Keratinocyte (primary cell): ENCODE results near the gene SYDE2. TPM values are rescaled to one million over a fixed set of nuclear protein-coding genes. Genes with fewer than 3 reads are reported as not detected.

Source experiments
- DNase-seq: peaks from one replicate; pipeline ENCODE4 v3.0.0-alpha.2; 2011; ENCODE audit warnings: low read depth, missing footprints, low spot score
- FAIRE-seq: peaks from 2 replicates; lab custom pipeline; 2011; peaks lifted over from hg19 to GRCh38; lab: Jason Lieb, UNC
- H2AFZ ChIP-seq: 2 replicates; pipeline ENCODE4 v1.6.0; 2012; ENCODE audit warnings: low read length, control low read depth, inconsistent platforms; ENCODE audit not compliant: control insufficient read depth
- H3K27ac ChIP-seq: 2 replicates; pipeline ENCODE4 v1.5.1; 2011; ENCODE audit warnings: low read length; ENCODE audit not compliant: control insufficient read depth, insufficient read depth
- H3K27me3 ChIP-seq: 3 replicates; pipeline ENCODE4 v1.6.0; 2011; ENCODE audit warnings: low read length; ENCODE audit not compliant: control insufficient read depth, insufficient read depth; ENCODE audit errors: extremely low read depth
- H3K36me3 ChIP-seq, 2 experiments: 2 replicates in 1 of 2; 3 replicates in 1 of 2; pipeline ENCODE4 v1.5.1; 2011; ENCODE audit warnings: low read length in 2 of 2, mild to moderate bottlenecking in 1 of 2; ENCODE audit not compliant: control insufficient read depth in 2 of 2, insufficient read depth in 2 of 2; ENCODE audit errors: extremely low read depth in 1 of 2
- H3K4me1 ChIP-seq: 3 replicates; pipeline ENCODE4 v1.5.1; 2011; ENCODE audit warnings: low read length; ENCODE audit not compliant: control insufficient read depth, insufficient read depth; ENCODE audit errors: extremely low read depth
- H3K4me2 ChIP-seq: 3 replicates; pipeline ENCODE4 v1.6.0; 2011; ENCODE audit warnings: low read depth, low read length; ENCODE audit not compliant: control insufficient read depth, insufficient read depth; ENCODE audit errors: extremely low read depth
- H3K4me3 ChIP-seq, 3 experiments: fragments of 200-600 bp in 1 of 3; sonication (generic) in 1 of 3; 2 replicates in 2 of 3; 3 replicates in 1 of 3; pipeline ENCODE4 v1.5.1; 2011 to 2016; ENCODE audit warnings: low read length in 3 of 3, mild to moderate bottlenecking in 3 of 3, control low read depth in 2 of 3, inconsistent platforms in 1 of 3, low read depth in 1 of 3, mixed read lengths in 1 of 3, mixed run types in 1 of 3, moderate library complexity in 1 of 3; ENCODE audit not compliant: control insufficient read depth in 2 of 3, insufficient read depth in 2 of 3; ENCODE audit errors: extremely low read depth in 1 of 3
- H3K79me2 ChIP-seq: 2 replicates; pipeline ENCODE4 v1.6.0; 2012; ENCODE audit warnings: low read length; ENCODE audit not compliant: control insufficient read depth, insufficient read depth
- H3K9ac ChIP-seq: 3 replicates; pipeline ENCODE4 v1.6.0; 2011; ENCODE audit warnings: low read length; ENCODE audit not compliant: control insufficient read depth, insufficient read depth; ENCODE audit errors: extremely low read depth
- H3K9me1 ChIP-seq: 3 replicates; pipeline ENCODE4 v1.6.0; 2011; ENCODE audit warnings: low read length; ENCODE audit not compliant: control insufficient read depth, insufficient read depth; ENCODE audit errors: extremely low read depth
- H3K9me3 ChIP-seq: 2 replicates; pipeline ENCODE4 v1.5.1; 2012; ENCODE audit warnings: low read depth, low read length; ENCODE audit not compliant: control insufficient read depth
- H4K20me1 ChIP-seq: 3 replicates; pipeline ENCODE4 v1.6.0; 2011; ENCODE audit warnings: low read length; ENCODE audit not compliant: control insufficient read depth, insufficient read depth; ENCODE audit errors: extremely low read depth
- EZH2 ChIP-seq: IDR thresholded peaks from one replicate; pipeline ENCODE4 v1.6.1; 2012; ENCODE audit warnings: inconsistent platforms, mild to moderate bottlenecking, low read length, moderate library complexity
- dilution Hi-C: fragments of 300-500 bp; cut with MboI; formaldehyde crosslinking; loops from one replicate; pipeline ENCODE4 v1.7.0; 2020; ENCODE audit warnings: low sequenced_read_pairs; ENCODE audit not compliant: extremely low pct_ligation_motif_present
- polyA plus RNA-seq, 5 experiments: library from polyadenylated mRNA; depleted of rRNA in 3 of 5; stranded (reverse) in 3 of 5; stranded (forward) in 1 of 5; unstranded in 1 of 5; fragments of >200 nt; gene quantifications; 1 replicate in 1 of 5; 2 replicates in 3 of 5; 3 replicates in 1 of 5; pipeline versions ENCODE4 v1.2.1 to v1.2.3, GENCODE V29; 2011 to 2012; ENCODE audit warnings: missing spikeins in 2 of 5, low read depth in 1 of 5, low replicate concordance in 1 of 5
- TF ChIP-seq, protein P1 (sequence below), 3 experiments: IDR thresholded peaks in 1 of 3; conservative IDR thresholded peaks in 1 of 3; optimal IDR thresholded peaks in 1 of 3; 2 replicates in 2 of 3; 3 replicates in 1 of 3; pipeline versions ENCODE3 to v1.5.1; 2011; ENCODE audit warnings: low read length in 3 of 3, mild to moderate bottlenecking in 3 of 3, moderate library complexity in 2 of 3, control low read depth in 1 of 3, inconsistent platforms in 1 of 3; ENCODE audit not compliant: insufficient read depth in 2 of 3; ENCODE audit errors: extremely low read depth in 1 of 3

SYDE2 gene
- polyA plus RNA-seq, 1 donor (not counting 4 experiments of a cell fraction or from before 2014, with no cell fraction given): 1.7 TPM

- Histone ChIP-seq H4K20me1 (no peaks in the 10 kb centered on the region), H3K27ac (no peak overlapping the region), H3K4me2 (no peak overlapping the region), H3K4me3 (no peak overlapping the region), H3K9ac (no peak overlapping the region), H3K9me1 (no peaks in the 10 kb centered on the region), H3K79me2 (no peaks in the 10 kb centered on the region), H3K4me1 (peaks cover 6% of the 10 kb centered on the region), H2AFZ (no peak overlapping the region), H3K27me3 (no peaks in the 10 kb centered on the region), H3K9me3 (no peaks in the 10 kb centered on the region), H3K36me3 (no peaks in the 10 kb centered on the region)
- FAIRE-seq (no peak), DNase-seq (no peak)
- dilution Hi-C loops: no loop called here
- TF ChIP-seq, protein P1, sequence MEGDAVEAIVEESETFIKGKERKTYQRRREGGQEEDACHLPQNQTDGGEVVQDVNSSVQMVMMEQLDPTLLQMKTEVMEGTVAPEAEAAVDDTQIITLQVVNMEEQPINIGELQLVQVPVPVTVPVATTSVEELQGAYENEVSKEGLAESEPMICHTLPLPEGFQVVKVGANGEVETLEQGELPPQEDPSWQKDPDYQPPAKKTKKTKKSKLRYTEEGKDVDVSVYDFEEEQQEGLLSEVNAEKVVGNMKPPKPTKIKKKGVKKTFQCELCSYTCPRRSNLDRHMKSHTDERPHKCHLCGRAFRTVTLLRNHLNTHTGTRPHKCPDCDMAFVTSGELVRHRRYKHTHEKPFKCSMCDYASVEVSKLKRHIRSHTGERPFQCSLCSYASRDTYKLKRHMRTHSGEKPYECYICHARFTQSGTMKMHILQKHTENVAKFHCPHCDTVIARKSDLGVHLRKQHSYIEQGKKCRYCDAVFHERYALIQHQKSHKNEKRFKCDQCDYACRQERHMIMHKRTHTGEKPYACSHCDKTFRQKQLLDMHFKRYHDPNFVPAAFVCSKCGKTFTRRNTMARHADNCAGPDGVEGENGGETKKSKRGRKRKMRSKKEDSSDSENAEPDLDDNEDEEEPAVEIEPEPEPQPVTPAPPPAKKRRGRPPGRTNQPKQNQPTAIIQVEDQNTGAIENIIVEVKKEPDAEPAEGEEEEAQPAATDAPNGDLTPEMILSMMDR (optimal IDR thresholded peaks at IDR 0.05 in 1 of 3, IDR thresholded peaks at IDR 0.05 in 1 of 3, conservative IDR thresholded peaks at IDR 0.05 in 1 of 3; ENCODE audit: extremely low read depth in 1 of 3, insufficient read depth in 2 of 3, low read length in 3 of 3): no peak
Measured at GRCh38 chr1:85132078-85132720, 68.6 kb downstream of the SYDE2 start.

DNA sequence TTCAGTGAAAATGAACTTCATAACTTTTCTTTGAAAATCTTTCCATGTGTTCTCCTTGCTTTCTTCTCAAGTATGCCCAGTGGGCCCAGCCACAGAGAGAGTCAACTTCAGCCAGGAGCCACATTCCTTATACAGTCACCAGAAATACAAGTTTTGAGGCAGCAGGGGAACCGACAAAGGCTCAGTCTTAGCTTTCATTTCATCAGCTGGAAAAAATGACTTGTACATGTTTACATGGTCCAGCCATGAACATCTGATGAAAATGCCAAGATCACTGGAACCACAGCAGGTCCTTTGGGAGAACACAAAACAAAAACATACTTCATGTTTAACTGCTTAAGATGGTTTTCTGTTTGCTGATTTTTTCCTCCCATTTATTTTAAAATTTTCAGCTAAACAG, 72.5 kb downstream of the SYDE2 start:
- no peaks in the 10 kb centered on the region for H3K4me1 ChIP-seq
- H3K9me3 ChIP-seq: no peaks in the 10 kb centered on the region
- no peak for DNase-seq
- no peak overlapping the region for H3K4me2 ChIP-seq
- TF ChIP-seq, protein P1 (optimal IDR thresholded peaks at IDR 0.05 in 1 of 3, IDR thresholded peaks at IDR 0.05 in 1 of 3, conservative IDR thresholded peaks at IDR 0.05 in 1 of 3; ENCODE audit: extremely low read depth in 1 of 3, insufficient read depth in 2 of 3, low read length in 3 of 3): no peak
- no peak for TF ChIP-seq EZH2
- no peak overlapping the region for H3K27ac ChIP-seq
- H3K79me2 ChIP-seq: no peaks in the 10 kb centered on the region
- H3K4me3 ChIP-seq: no peak overlapping the region
- dilution Hi-C loops: no loop called here
- FAIRE-seq: no peak
- H3K9ac ChIP-seq: no peak overlapping the region
- no peaks in the 10 kb centered on the region for H3K9me1 ChIP-seq
- no peaks in the 10 kb centered on the region for H3K27me3 ChIP-seq
- no peak overlapping the region for H2AFZ ChIP-seq
- H3K36me3 ChIP-seq: no peaks in the 10 kb centered on the region
- H4K20me1 ChIP-seq: no peaks in the 10 kb centered on the region
